ENCODE measurements around the gene LINC00237.

- TF ChIP-seq CTCF (IDR thresholded peaks at IDR 0.05) (no peak), POLR2A (IDR thresholded peaks at IDR 0.05) (no peak)
Measured at GRCh38 chr20:21104466-21104761, 1.7 kb downstream of the LINC00237 start.
